ENCODE measurements around the gene LAMA3.
"Not testable (repeated sequence)": the region's sequence is repeated elsewhere in the genome, so short reads cannot be mapped to it uniquely, and the experiment has no call there.

The LAMA3 gene

DNA sequence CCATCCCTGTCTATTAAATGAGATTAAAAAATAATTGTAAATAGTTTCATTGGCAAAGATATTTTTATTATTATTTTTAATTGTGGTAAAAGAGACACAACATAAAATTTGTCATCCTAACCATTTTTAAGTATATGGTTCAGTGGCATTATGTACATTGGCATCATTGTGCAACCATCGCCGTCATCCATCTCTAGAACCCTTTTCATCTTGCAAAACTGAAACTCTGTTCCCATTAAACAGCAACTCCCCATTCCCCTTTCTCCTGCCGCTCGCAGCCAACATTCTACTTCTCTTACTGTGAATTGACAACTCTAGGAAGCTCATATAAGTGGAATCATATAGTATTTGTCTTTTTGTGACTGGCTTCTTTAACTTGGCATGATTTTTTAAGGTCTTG, 25.3 kb downstream of the LAMA3 start:
- H3K4me3 ChIP-seq (replicated peaks; ENCODE audit: low read depth, low read length), result no peak overlapping the region
- TF ChIP-seq, protein P1, sequence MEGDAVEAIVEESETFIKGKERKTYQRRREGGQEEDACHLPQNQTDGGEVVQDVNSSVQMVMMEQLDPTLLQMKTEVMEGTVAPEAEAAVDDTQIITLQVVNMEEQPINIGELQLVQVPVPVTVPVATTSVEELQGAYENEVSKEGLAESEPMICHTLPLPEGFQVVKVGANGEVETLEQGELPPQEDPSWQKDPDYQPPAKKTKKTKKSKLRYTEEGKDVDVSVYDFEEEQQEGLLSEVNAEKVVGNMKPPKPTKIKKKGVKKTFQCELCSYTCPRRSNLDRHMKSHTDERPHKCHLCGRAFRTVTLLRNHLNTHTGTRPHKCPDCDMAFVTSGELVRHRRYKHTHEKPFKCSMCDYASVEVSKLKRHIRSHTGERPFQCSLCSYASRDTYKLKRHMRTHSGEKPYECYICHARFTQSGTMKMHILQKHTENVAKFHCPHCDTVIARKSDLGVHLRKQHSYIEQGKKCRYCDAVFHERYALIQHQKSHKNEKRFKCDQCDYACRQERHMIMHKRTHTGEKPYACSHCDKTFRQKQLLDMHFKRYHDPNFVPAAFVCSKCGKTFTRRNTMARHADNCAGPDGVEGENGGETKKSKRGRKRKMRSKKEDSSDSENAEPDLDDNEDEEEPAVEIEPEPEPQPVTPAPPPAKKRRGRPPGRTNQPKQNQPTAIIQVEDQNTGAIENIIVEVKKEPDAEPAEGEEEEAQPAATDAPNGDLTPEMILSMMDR (IDR thresholded peaks at IDR 0.05; ENCODE audit: low read depth, low read length, missing control alignments), result no peak
- DNase-seq (ENCODE audit: extremely low read depth, low read depth), result no peak

DNA sequence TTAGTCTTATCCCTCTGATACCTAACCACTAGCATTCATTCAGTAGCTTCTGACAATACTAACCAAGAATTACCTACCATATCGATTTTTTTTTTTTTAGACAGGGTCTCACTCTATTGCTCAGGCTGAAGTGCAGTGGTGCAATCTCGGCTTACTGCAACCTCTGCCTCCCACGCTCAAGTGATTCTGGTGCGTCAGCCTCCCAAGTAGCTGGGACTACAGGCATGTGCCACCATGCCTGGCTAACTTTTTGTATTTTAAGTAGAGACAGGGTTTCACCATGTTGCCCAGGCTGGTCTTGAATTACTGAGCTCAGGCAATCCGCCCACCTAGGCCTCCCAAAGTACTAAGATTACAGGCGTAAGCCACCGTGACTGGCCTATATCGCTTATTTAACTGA, 26.8 kb downstream of the LAMA3 start:
- not testable (repeated sequence) for H3K4me3 ChIP-seq (replicated peaks; ENCODE audit: low read depth, low read length); DNase-seq (ENCODE audit: extremely low read depth, low read depth)

DNA sequence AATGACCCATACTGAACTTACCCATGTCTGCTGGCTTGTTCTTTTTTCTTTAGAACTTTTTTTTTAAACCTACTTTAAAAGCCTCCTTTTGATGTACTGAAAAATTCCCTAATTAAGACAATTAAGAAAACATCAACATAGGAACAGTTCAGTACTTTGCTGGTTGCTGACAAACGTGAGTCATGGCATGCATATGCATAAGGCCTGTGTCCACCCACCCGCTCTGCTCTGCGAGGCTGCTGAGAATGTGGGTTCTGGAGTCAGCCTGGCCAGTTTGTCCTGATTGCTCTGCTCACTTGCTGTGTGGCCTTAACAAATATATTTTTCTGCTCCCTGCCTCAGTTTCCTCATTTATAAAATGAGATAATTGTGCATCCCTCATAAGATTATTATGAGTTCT, 27.3 kb downstream of the LAMA3 start:
- TF ChIP-seq, protein P1 (IDR thresholded peaks at IDR 0.05; ENCODE audit: low read depth, low read length, missing control alignments), result no peak
- no peak for DNase-seq (ENCODE audit: extremely low read depth, low read depth)
- H3K4me3 ChIP-seq (replicated peaks; ENCODE audit: low read depth, low read length), result no peak overlapping the region

DNA sequence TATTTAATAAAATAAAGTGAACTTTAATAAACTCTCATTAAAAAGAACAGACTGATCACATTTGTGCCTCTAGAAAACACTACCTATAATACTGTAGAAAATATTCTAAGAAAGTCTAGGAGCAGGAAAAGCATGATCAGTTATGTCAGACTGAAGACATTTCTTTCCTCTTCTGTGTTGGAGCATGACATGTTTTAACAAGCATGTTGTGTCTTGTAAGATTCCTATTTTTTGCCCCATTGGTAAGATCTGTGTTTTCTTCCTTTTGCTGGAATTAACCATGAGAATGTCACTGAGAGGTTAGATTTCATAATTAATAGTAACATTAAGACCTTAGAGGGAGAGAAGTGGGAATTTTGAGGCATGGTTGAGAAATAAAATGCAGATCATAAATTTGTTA, 27.7 kb downstream of the LAMA3 start:
- H3K4me3 ChIP-seq (replicated peaks; ENCODE audit: low read depth, low read length), result no peak overlapping the region
- DNase-seq (ENCODE audit: extremely low read depth, low read depth), result no peak
- TF ChIP-seq, protein P1 (IDR thresholded peaks at IDR 0.05; ENCODE audit: low read depth, low read length, missing control alignments), result no peak

DNA sequence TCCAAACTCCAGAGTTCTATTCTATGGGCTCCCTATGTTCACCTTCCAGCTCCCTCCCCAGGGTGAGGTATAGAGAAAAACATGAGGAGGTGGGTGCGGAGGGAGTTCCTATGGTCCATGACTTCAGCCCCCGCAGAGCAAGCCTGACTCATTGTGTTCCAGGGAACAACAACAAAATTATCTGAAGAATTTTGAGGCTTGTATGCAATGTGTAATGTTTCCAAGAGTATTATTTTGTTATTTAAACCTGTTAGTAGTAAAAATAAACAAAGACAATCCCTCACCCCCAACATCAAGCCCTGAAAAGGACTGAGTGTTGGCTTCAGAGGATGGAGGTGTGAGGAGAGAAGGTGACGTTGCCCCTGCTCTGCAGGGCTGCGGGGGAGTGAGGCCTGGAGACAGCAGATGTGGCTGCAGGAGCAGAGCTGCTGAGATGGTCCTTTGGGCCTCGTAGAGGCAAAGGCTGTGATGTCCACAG, 29.0 kb downstream of the LAMA3 start:
- H3K4me3 ChIP-seq (replicated peaks; ENCODE audit: low read depth, low read length), result no peak overlapping the region
- TF ChIP-seq, protein P1 (IDR thresholded peaks at IDR 0.05; ENCODE audit: low read depth, low read length, missing control alignments), result no peak
- DNase-seq (ENCODE audit: extremely low read depth, low read depth), result no peak

DNA sequence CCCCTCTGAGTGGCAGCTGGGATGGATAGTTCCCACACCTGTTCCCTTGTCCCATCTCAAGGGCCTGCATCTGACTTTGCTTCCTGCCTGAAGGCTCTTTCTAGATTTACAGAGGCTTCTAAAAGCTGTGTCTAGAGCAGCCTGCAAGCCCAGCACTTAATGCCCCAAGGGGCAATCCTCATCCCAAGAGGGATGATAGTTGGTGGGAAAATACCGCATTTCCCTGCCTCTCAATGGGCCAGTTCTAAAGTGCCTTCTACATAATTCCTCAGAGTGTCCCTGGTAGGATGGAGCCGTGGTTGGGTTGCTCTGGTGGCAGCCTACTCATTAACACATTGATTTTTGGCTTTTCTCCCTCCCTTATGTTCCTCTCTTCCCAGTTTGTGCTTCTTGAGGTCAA, 29.5 kb downstream of the LAMA3 start:
- no peak for DNase-seq (ENCODE audit: extremely low read depth, low read depth)
- TF ChIP-seq, protein P1 (IDR thresholded peaks at IDR 0.05; ENCODE audit: low read depth, low read length, missing control alignments), result no peak
- no peak overlapping the region for H3K4me3 ChIP-seq (replicated peaks; ENCODE audit: low read depth, low read length)

DNA sequence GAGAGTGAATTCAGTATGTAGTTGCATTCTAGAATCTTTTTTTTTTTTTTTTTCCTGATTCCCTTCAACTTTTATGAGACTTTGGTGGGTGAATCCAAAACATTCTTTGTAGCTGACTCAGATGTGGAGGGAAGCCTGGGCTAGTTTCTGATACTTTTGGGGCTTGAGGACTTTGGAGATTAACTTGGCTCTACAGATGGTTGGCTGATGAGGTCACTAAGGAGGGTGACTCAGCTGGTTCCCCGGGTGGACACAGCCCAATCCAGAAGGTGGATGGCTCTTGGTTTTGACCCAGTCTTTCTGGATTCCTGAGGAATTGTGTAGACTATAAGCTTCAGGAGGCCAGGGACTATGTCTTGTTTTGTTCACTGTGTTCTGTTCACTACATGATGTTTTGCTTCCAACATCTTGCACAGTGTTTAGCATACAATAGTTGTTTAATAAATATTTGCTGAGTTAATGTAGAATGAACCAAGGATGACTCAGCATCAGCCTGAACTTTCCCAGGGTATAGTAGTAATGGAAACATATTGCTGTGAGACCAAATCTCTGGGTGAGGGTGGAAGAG, 30.5 kb downstream of the LAMA3 start:
- H3K4me3 ChIP-seq (replicated peaks; ENCODE audit: low read depth, low read length), result no peak overlapping the region
- TF ChIP-seq, protein P1 (IDR thresholded peaks at IDR 0.05; ENCODE audit: low read depth, low read length, missing control alignments), result no peak
- DNase-seq (ENCODE audit: extremely low read depth, low read depth), result peak; percentile 99
